ENCODE results near the gene LIMD2. TPM values are rescaled to one million over a fixed set of nuclear protein-coding genes. Genes with fewer than 3 reads are reported as not detected.

The LIMD2 gene
- total RNA-seq, 1 experiment from 2014 or later, result 93.5 TPM

GRCh38 chr17:63707151-63707550 lies 7.2 kb upstream of the LIMD2 start:
- H2BK15ac ChIP-seq (ENCODE audit: low read depth, low read length), result no peak overlapping the region
- no peak overlapping the region for H4K8ac ChIP-seq (replicated peaks; ENCODE audit: insufficient read length, low read depth, low read length)
- H2AK5ac ChIP-seq (ENCODE audit: insufficient read length, low read length), result no peak overlapping the region
- DNase-seq, result no peak
- H3K18ac ChIP-seq (ENCODE audit: insufficient read length, low read depth, low read length), result no peak overlapping the region
- Mint-ChIP-seq H3K9me3 (no peaks in the 10 kb centered on the region), H3K27ac (no peak overlapping the region), H3K27me3 (ENCODE audit: low read depth) (no peaks in the 10 kb centered on the region), H3K4me1 (peaks cover 7 to 14% of the 10 kb centered on the region in 2 experiments; a peak in 3 of 4 replicates), H3K4me3 (no peak overlapping the region), H3K36me3 (ENCODE audit: insufficient read depth in 1 of 3, low read depth in 3 of 3) (peaks cover 13 to 64% (median 48%) of the 10 kb centered on the region in 3 experiments)
- no peak overlapping the region for H3K23ac ChIP-seq (ENCODE audit: insufficient read length, low read depth, low read length)
- H3K9me3 ChIP-seq (ENCODE audit: control insufficient read depth, low read depth, low read length), result no peaks in the 10 kb centered on the region
- no CpG with 5 or more reads among the region's 11 CpGs for WGBS (ENCODE audit: extremely low coverage, insufficient read length, low lambda C conversion rate)
- no peak overlapping the region for H4K5ac ChIP-seq (ENCODE audit: insufficient read length, low read depth, low read length)
- H3K27ac ChIP-seq (ENCODE audit: insufficient read length, low read depth, low read length), result no peak overlapping the region
- no peak overlapping the region for H2AFZ ChIP-seq (ENCODE audit: low read length)
- no peaks in the 10 kb centered on the region for H4K20me1 ChIP-seq (ENCODE audit: control insufficient read depth, insufficient read depth, insufficient read length)
- no peak overlapping the region for H2BK20ac ChIP-seq (ENCODE audit: low read depth, low read length, poor library complexity, severe bottlenecking)
- no peak overlapping the region; the same call in 1 of the 2 replicates for H3K14ac ChIP-seq (ENCODE audit: insufficient read depth, low read length)
- no peak overlapping the region for H3K56ac ChIP-seq (ENCODE audit: insufficient read length, low read depth, low read length)
- no peak overlapping the region for H2BK120ac ChIP-seq (ENCODE audit: low read depth, low read length, poor library complexity, severe bottlenecking)
- H2BK12ac ChIP-seq (ENCODE audit: insufficient read length, low read depth, low read length), result no peak overlapping the region
- no peaks in the 10 kb centered on the region for H3K4me1 ChIP-seq (ENCODE audit: insufficient read depth, low read length)
- no peak overlapping the region for H3K4ac ChIP-seq (ENCODE audit: low read depth, low read length)
- H3K4me2 ChIP-seq (ENCODE audit: insufficient read depth, insufficient read length, low read length), result no peak overlapping the region
- H4K91ac ChIP-seq (ENCODE audit: insufficient read length, low read depth, low read length), result no peak overlapping the region
- no peak overlapping the region for H3K9ac ChIP-seq (ENCODE audit: extremely low read depth, insufficient read length, low read length)
- H3K27me3 ChIP-seq (ENCODE audit: insufficient read depth, low read length), result no peaks in the 10 kb centered on the region
- no peaks in the 10 kb centered on the region for H3K79me1 ChIP-seq (ENCODE audit: insufficient read depth, low read depth, low read length, poor library complexity, severe bottlenecking)
- H3K79me2 ChIP-seq (ENCODE audit: insufficient read depth, low read length), result no peaks in the 10 kb centered on the region
- H3K23me2 ChIP-seq (ENCODE audit: insufficient read length, low read depth, low read length, poor library complexity, severe bottlenecking), result no peaks in the 10 kb centered on the region
- no peak overlapping the region for H2BK5ac ChIP-seq (ENCODE audit: insufficient read length, low read length)
- TF ChIP-seq, protein P1, sequence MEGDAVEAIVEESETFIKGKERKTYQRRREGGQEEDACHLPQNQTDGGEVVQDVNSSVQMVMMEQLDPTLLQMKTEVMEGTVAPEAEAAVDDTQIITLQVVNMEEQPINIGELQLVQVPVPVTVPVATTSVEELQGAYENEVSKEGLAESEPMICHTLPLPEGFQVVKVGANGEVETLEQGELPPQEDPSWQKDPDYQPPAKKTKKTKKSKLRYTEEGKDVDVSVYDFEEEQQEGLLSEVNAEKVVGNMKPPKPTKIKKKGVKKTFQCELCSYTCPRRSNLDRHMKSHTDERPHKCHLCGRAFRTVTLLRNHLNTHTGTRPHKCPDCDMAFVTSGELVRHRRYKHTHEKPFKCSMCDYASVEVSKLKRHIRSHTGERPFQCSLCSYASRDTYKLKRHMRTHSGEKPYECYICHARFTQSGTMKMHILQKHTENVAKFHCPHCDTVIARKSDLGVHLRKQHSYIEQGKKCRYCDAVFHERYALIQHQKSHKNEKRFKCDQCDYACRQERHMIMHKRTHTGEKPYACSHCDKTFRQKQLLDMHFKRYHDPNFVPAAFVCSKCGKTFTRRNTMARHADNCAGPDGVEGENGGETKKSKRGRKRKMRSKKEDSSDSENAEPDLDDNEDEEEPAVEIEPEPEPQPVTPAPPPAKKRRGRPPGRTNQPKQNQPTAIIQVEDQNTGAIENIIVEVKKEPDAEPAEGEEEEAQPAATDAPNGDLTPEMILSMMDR (conservative IDR thresholded peaks at IDR 0.05), result no peak
- no peak overlapping the region for H3T11ph ChIP-seq (ENCODE audit: low read length)
